GM21576 (cell line): ENCODE results near the gene CSNK2A1.

Source experiments
- ATAC-seq: cut with Tn5 transposase; IDR thresholded peaks from one replicate; pipeline ENCODE4 v1.9.1; 2021; ENCODE audit warnings: mild to moderate bottlenecking, moderate library complexity; ENCODE audit not compliant: unreplicated experiment

CSNK2A1 gene

DNA sequence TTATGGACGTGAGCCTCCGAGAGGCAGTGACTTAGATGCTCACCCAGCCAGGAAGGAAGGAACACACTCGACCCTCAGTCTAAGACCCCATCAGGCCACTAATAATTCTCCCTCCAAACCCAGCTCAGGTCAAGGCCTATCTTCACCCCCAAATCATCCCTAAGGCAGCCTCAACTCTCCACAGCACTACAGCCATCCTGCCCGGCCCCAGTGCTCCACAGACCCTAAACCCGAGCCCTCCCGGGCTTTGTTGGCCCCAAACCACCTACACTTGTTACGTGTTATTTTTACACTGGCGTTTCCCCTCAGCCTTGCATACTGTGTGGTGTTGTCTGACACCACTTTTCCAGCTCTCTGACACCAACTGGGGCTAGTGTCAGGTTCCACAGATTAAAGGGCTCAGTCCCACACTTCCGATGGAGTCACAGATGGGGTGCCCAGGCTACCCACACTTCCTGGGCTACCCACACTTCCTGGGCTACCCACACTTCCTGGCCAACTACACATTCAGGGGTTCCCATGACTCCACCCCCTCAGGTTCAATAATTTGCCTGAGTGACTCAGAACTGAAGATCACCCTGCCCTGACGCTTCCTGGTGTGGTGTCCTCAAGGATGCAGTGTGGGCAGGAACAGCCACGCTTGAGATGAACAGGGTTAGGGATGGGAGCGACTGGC, 110.2 kb downstream of the CSNK2A1 start:
- peak; percentile 79 for ATAC-seq

DNA sequence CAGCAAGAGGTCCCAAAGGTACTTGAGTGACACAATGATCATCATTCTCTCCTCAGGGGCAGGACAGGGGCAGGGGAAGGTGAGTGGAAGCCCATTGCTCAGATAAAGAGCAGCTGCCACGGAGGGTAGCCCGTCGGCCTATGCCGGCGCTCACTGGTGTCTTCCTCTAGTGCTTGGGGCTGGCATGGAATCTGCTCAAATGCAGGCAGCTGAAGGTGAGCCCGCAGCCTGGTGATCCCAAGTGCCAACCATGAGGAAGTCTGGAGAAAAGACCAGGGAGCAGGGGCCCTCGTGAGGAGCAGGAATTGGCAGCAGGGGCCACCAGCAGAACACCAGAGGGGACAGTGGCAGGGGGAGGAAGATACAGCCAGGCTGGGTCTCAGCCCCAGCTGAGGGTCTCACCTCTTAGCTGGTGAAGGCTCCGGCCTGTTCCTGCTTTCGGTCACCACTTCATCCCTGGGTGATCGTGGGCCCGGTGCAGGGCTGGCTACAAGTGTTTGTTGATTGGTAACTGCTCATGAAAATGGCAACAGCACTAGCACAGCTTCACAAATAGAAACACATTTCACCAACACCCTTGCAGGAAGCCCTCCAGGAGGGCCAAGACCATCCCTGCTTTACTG, 110.8 kb downstream of the CSNK2A1 start:
- no peak for ATAC-seq

DNA sequence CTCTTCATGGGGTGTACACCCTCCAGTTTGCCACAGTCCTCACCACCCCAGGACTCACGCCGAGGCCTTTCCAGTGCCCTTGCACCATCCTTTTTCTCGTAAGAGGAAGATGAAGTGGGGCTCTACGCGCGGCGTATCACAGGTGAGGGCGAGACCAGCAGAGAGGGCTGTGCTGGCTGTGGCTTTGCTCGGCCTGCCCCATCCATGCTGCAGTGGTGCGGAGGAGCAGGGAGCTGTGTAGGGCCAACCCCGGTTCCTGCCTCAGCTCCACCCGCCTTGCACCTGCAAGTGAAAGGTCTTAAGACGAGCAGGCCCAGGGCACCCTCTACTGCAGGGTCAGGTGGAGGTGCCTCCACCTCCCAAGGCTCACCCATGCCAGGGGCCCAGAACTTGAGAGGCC, 111.4 kb downstream of the CSNK2A1 start:
- no peak for ATAC-seq

DNA sequence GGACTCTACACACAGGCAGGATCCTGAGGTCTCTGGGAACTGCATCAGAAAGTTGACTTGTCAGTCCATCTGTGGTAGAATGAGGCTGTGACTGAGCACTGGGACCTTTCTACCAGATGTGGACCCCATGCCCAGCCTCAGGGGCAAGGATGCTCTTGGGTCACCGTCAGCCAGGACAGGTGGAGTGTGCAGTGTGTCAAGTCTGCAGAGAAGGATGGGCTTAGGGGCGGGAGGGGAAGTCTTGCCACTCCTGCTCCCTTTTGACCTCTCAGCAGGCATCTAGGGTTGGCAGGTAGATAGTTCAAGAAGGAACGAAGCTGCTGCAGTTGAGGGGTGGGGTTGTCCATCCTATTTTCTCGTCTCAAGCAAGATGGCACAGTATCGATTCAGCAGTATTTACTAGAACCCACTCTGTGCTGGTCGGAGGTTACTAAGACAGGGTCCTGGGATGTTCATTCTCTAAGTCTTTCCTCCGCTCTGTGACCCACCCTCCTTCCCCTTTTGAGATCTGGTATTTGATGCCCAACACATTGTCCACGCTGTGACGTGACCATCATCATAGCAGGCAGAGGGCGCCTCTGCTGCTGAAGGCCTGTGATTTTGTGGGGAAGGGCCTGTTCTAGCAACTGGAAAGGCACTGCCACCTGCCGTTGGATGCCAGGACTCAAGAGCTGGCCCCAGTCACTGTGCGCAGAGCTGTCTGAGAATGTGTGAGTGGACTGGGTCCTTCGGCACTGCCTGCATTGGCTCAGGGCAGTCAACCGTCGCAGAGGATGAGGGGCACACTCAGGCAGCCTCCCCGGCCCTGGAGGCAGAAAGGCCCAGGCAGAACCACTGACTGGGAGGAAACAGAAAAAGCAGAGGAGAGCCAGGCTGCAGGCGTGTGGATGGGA, 112.3 kb downstream of the CSNK2A1 start:
- no peak for ATAC-seq

DNA sequence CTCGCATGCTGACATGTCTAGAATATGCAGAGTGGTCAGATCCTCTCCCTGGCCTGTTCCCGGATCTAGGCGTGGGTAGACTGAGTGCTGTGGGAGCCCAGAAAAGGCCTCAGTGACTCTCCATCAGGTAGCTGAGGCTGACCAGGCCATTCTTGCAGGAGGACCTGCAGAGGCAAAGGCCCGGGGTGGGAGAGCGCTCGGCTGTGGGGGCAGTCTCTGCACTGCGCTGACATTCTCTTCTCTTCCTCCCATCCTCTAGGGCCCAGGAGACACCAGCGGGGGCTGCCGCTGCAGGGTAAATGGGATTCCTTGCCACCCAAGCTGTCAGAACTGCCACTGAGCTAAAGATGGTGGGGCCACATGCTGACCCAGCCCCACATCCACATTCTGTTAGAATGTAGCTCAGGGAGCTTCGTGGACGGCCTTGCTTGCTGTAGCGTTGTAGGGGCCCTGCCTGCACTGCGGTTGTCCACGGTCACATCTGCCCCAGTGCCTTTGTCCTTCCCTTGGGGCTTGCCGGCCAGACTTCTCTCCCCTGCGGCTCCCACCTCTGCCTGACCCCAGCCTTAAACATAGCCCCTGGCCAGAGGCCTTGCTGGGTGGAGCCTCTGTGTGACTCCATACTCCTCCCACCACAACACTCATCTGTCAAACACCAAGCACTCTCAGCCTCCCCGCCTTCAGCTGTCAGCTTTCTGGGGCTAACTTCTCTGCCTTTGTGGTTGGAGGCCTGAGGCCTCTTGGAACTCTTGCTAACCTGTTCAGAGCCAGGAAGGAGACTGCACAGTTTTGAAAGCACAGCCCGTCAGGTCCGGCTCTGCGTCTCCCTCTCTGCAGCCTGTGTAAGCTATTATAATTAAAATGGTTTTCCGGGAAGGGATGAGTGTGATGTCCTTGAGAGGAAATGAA, 113.2 kb downstream of the CSNK2A1 start:
- no peak for ATAC-seq

DNA sequence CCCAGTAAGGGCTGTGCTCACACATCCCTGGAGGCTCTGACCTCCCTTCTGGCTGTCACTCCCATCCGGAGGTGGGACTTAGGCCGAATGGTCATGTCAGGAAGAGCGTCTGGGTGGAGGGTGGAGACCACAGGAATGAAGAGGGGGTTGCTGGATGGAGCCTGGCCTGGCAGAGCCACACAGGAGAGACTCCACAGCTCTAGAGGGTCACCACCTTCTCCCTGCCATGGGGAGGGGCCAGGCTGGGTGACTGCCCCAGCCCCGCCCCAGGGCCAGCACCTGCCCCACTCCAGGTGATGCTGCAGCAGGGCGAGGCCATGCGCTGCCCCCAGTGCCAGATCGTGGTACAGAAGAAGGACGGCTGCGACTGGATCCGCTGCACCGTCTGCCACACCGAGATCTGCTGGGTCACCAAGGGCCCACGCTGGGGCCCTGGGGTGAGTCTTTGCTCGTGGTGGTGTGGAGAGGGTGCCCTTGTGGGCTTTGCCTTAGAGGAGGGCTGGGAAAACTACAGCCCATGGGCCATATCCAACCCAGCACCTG, 114.9 kb downstream of the CSNK2A1 start:
- ATAC-seq: no peak

DNA sequence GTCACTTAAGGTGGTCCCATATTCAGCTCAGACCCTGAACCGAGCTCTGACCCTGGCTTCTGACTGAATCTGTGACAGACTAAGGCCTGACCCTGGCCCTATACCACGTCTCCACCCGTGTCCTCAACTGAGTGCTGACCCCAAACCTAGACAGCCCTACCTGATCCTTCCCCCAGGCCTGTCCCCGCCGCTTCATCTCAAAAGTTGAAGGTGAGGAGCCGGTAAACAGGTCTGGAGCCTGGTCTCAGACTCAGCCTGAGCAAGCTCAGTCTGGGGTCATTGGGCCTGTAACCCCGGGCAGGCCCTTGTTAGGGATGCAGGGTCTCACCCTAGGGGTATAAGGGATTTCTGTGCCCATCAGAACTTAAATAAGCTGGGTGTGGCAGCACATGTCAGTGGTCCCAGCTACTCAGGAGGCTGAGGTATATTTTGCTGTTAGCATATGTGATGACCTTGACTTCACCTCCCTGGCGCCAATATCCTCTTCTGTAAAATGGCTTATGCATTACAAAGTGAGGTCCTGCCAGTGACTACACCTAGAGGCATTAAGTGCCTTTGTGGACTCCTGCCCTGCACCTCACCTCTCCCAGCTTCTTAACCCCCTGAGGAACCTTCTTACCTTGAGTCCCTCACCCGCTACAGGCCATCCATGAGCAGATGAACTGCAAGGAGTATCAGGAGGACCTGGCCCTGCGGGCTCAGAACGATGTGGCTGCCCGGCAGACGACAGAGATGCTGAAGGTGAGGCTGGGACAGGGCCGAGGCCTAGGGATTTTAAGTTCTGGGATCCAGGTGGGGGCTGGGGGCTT, 115.5 kb downstream of the CSNK2A1 start:
- ATAC-seq: no peak

DNA sequence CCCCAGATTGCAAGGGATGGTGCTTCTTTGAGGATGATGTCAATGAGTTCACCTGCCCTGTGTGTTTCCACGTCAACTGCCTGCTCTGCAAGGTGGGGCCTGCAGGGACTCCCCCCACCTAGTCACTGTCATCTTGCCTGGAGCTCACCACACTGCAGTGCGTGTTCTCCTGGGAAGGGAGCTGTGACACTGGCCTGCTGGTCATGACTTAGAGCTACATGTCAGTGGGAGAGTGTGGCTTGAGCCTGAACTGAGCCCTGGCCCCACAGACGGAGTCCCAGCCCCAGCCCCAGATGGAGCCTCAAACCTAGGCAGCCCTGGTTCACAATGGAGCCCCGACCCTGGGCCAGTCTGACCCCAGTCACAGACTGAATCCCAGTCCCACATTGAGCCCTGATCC, 116.2 kb downstream of the CSNK2A1 start:
- no peak for ATAC-seq

DNA sequence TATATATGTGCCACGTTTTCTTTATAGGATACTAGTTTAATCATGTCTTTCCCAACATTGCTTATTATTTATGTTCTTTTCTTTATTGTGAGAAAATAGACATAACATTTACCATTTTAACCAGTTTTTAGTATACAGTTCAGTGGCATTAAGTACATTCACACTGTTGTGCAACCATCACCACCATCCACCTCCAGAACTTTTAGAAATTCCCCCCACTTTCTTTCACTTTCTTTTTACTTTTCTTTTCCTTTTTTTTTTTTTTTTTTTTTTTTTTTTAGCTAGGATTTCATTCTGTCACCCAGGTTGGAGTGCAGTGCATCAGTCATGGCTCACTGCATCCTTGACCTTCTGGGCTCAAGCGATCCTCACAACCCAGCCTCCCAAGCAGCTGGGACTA, 117.0 kb downstream of the CSNK2A1 start:
- no peak for ATAC-seq
